ENCODE results near the gene SLC25A47.
"Not testable (repeated sequence)": the region's sequence is repeated elsewhere in the genome, so short reads cannot be mapped to it uniquely, and the experiment has no call there.

SLC25A47 gene

DNA sequence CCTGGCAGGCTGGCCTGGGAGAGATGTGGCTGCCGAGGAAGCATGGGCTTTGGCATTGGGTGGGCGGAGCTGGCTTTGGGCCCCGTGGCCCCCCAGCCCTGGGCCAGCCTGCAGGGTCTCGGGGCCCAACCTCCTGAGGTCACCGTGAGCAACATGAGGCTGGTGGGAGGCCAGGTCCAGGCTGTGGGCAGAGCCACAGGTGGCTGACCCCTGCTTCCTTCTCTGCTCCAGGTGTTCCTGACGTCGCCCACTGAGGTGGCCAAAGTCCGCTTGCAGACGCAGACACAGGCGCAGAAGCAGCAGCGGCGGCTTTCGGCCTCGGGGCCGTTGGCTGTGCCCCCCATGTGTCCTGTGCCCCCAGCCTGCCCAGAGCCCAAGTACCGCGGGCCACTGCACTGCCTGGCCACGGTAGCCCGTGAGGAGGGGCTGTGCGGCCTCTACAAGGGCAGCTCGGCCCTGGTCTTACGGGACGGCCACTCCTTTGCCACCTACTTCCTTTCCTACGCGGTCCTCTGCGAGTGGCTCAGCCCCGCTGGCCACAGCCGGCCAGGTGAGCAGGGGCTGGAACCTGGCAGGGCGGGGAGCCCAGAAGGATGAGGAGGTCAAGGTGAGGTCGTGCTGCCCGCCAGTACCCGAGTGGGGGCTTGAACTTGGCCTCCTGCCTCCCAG is 5.5 kb downstream of the SLC25A47 start:
- DNase-seq = peak; percentile 27

DNA sequence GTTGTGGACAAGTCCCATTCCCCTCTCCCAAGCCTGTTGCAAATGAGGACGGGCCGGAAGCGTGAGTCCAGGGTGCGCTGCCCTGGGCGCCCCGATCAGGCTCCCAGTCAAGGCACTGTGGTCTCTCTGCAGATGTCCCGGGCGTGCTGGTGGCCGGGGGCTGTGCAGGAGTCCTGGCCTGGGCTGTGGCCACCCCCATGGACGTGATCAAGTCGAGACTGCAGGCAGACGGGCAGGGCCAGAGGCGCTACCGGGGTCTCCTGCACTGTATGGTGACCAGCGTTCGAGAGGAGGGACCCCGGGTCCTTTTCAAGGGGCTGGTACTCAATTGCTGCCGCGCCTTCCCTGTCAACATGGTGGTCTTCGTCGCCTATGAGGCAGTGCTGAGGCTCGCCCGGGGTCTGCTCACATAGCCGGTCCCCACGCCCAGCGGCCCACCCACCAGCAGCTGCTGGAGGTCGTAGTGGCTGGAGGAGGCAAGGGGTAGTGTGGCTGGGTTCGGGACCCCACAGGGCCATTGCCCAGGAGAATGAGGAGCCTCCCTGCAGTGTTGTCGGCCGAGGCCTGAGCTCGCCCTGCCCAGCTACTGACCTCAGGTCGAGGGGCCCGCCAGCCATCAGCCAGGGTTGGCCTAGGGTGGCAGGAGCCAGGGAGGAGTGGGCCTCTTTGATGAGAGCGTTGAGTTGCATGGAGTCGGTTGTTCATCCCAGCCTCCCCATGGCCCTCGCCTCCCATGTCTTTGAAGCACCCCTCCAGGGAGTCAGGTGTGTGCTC is 6.3 kb downstream of the SLC25A47 start:
- DNase-seq = peak; percentile 40

DNA sequence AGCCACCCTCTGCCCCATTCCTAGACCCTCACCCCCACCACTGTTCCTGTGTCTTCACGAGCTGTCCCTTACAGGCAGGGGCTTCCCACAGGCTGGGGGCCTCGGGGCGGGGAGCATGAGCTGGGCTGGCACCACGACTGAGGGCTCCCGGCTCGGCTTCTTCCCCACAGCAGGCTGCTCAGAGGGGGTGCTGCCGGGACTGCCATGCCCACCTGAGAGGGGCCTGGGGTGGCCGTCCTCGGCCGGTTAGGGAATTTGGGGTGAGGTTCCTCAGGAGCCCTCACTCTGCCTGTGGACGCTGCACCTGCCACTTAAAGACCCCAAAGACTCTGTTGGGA is 6.8 kb downstream of the SLC25A47 start:
- DNase-seq = peak; percentile 48

DNA sequence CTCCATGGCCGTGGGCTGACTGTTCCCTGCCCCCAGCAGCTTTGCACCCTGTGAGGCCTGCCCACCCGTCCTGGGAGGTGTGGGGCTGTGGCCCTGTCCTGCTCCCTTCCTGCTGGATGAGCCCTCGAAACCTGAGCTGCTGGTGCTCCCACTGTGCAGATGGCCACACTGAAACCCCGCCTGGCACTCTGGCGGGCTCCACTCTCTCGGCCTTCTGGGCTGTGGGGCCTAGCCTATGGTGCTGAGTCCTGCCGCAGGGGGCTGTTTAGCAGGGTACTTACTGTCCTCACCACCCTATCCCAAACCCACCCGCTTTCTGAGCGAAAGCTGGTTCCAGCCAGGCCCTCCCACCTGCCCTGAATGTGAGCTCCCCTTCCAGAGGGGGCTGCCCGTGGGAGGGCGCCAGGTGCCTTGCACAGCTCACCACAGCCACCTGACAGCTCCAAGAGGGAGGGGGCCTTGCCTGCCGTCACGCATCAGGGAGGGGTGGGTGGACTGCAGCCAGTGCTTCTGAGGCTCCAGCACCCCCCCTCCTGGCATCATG is 7.3 kb downstream of the SLC25A47 start:
- no peak for DNase-seq

DNA sequence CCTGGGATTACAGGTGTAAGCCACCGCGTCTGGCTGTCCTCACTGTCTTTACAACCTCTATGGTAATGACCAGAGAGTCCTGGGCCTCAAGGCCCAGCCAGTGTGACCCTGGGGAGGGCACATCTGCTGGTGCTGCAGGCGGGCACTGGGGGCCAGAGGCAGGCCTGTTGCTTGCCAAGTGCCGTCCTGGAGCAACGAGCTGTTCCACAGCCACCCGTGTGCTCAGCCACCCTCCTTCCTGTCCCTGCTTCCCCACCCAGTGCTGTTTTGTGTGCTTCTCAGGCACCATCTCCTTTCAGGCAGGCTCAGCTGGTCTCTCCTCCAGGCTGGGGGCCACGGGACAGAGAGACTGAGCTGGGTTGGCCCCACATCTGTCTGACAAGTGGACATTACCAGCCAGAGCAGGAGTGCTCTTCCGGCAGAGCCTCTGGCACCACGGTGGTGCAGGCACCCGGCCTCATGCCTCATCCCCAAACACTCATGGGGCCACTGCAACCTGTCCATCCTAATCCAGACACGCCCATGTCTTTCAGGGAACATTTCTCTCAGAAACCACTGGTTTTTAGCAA is 9.0 kb downstream of the SLC25A47 start:
- peak; percentile 39 for DNase-seq

DNA sequence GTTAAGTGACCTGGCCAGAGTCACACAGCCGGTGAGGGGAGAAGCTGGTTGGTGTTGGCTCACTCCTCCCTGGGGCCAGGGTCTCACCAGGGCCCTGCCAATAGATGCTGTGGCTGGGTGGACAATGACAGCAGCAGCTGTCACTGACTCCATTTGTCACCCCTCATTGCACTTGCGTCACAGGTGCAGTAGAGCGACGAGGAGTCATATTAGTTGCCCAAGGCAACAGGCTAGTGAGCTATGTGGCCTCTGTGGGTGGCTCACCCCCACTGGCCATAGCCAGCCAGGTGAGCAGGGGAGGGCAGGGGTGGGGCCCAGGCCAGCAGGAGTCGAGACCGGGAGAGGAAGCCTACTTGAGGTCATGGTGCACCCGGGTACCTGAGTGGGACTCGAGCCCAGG is 9.7 kb downstream of the SLC25A47 start:
- peak; percentile 49 for DNase-seq

DNA sequence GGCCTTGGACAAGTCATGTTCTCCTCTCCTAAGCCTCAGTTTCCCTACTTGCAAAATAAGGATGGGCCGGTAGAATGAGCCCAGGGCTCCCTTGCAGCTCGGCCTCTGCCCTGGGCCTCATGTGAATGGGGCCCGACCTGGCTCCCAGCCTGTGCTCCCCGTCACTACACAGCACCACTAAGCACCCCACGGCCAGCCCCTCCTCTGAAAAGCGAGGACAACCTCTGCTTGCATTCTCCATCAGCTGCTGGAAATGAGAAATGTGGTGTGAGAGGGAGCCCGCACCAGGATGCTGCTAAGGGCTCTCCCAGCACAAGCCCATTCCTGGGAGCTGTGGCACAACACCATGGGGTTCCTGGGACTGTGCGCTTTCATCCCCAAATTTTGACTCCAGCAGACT is 10.2 kb downstream of the SLC25A47 start:
- peak; percentile 12 for DNase-seq

DNA sequence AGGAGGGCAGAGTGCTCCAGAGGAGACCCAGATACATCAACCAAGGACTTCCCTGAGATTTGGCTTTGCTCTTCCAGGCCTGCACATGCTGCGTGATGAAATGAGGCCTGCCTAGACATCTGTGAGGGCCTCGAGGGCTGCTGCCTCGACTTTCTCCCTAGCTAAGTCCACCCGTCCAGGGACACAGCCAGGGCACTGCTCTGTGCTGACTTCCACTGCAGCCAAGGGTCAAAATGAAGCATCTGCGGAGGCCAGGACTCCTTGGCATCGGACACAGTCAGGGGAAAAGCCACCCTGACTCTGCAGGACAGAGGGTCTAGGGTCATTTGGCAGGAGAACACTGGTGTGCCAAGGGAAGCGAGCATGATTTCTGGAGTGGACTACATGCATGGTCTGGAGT is 10.7 kb downstream of the SLC25A47 start:
- DNase-seq = peak; percentile 15

DNA sequence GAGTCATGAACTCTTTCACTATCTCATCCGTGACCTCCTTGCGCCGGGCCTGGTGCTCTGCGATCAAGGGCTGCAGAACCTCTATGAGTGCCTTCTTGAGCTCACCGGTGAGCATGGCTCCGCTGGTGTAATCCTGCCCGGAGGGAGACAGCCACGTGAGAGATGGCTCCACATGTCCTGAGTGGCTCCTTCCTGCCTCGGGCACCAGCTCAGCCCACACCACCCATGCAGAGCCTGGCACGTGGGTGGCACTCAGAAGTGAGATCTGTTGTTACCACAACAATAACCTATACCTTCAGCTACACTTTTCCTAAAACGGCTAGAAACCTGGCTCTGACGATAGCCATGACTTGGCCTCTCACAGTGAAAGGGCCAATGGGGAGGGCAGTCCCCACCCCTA is 11.8 kb downstream of the SLC25A47 start:
- peak; percentile 9 for DNase-seq

DNA sequence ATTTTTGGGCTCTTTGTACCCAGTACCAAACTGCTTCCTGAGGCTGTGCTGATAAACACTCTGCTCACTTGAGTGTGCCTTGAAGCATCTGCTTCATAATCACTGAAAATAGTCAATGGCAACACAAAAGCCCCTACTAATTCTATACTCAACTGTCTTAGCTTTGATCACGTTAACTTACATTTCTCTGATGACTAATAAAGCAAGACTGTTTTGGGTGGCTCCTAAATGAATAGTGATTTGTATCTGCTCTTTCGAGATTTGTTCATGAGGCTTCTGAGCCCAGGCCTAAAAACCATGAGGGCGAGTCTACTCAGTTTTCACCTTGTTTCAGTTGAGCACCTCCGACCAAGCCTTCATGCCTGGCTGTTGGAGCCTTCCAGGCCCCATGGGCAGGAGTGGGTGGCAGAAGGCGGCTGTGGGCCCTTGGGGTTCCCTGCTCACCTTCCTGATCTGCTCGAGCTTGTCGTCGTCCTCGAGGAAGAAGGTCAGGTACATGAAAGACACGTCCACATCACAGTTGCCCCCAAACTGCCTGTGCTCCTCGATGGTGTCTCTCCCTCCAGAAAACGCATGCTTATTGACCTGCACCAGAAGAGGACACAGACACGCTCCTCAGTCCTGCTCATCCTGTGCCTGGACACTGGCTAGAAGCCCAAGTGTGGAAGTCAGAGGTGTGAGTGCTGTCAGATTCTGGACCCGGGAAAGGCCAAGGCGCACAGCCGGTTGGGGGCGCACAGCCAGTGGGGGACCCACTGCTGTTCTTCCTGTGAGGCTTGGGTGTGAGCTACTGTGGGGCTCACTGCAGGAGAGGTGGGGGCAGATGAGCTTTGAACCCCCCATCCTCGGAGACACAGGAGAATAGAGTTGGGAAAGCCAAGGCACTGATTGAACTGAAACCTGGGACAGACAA is 13.7 kb downstream of the SLC25A47 start:
- DNase-seq = peak; percentile 20

DNA sequence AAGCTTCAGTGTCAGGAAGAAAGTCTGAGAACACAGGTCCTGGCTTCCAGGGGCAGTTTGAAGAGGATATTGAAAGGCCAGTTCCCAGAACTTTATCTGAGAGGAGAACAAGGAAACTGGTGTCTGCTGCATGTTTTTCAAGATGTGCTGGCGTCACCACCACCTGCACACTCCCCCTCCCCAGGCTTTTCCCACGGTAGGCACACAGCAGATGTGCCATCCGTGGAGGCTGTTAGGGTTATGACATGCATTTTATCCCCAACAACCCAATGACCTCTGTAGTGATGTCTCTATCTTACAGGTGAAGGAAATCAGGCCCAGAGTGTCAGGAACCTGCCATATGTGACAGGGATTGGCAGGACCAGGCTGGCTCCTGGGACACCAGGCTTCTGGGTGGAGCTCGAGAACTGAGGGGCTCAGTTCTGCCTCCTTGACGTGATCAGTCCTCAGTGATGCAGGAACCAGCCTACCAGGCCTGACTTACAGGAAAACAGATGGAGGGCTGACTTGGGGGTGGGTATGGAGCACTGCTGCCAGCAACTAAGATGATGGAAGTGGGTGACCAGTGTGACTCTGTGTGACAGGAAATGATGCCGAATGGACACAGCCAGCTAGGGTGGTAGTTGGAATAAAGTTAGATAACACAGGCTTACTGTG is 16.8 kb downstream of the SLC25A47 start:
- DNase-seq = peak; percentile 39

DNA sequence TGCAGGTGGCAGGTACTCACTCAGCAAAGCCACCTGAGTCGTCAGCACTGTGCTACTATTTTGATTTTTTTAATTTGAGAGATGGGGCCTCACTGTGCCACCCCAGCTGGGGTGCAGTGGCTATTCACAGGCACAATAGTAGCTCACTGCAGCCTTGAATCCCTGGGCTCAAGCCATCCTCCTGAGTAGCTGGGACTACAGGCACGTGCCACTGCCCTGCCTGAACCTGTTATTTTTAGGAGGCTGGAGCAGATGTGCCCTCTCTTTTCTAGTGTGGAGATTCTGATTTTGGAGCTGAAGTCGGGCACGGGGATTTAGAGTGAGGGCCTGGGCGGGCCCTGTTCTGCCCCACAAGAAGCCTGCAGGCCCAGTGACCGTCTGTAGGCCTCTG is 17.3 kb downstream of the SLC25A47 start:
- peak; percentile 16 for DNase-seq

DNA sequence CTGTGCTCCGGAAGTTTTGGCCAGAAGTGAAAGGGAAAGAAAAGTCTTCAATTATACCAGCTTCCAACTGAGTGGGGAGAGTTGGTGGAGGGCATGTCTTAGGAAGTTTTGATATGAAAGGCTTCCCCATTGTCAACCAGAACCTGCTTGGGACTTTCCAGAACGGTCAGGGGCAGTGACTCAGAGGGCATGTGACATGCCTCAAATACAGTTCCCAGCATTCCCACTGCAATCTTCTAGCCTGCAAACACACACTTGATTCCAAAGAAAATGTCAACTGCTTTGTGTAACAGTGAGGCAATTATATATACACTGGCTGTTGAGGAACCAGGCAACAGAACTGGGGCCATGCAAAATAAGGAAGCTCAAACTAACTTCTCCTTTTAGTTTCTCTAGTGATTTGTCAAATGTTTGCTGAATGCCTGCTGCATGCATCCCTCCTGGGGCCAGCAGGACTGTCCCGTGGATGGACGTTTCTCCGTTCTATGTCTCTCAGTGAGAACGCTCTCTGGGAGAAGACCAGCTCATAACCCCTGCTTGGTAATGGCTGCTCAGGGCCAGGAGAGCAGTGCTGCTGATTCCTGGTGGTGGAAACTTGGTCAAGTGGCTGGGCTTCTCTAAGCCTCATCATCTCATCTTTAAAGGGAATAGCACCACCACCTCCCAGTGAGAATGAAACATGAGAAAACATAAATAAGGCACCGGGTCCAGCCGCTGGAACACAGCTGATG is 18.3 kb downstream of the SLC25A47 start:
- DNase-seq = peak; percentile 96

DNA sequence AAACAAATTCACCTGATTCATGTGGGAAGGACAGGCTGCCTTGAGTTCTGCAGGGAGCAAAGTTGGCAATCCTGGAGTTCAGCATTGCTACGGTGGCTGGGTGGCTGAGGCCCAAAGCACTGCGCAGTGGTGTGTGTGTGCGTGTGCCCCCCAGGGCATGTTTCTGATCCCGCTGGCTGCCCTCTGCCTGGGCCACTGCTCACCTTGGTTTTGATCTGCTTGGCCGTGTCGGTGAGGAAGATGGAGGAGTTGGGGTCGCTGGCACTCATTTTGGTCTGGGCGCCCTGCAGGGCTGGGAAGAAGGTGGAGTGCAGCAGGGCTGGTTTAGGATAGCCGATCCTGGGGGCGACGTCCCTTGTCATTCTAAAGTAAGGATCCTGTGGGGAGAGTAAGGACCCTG is 19.1 kb downstream of the SLC25A47 start:
- no peak for DNase-seq

DNA sequence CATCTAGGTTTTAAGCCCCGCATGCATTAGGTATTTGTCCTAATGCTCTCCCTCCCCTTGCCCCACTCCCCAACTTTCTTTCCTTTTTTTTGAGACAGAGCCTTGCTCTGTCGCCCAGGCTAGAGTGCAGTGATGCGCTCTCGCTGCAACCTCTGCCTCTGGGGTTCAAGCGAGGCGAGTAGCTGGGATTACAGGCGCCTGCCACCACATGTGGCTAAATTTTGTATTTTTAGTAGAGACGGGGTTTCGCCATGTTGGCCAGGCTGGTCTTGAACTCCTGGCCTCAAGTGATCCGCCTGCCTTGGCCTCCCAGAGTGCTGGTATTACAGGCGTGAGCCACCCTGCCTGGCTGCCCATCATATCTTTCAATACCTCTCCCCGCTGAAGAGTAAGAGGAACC is 19.7 kb downstream of the SLC25A47 start:
- DNase-seq = not testable (repeated sequence)

DNA sequence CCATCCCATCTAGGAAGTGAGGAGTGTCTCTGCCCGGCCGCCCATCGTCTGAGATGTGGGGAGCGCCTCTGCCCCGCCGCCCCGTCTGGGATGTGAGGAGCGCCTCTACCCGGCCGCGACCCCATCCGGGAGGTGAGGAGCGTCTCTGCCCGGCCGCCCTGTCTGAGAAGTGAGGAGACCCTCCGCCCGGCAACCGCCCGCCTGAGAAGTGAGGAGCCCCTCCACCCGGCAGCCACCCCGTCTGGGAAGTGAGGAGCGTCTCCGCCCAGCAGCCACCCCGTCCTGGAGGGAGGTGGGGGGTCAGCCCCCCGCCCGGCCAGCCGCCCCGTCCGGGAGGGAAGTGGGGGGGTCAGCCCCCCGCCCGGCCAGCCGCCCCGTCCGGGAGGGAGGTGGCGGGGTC is 21.5 kb downstream of the SLC25A47 start:
- DNase-seq = not testable (repeated sequence)

DNA sequence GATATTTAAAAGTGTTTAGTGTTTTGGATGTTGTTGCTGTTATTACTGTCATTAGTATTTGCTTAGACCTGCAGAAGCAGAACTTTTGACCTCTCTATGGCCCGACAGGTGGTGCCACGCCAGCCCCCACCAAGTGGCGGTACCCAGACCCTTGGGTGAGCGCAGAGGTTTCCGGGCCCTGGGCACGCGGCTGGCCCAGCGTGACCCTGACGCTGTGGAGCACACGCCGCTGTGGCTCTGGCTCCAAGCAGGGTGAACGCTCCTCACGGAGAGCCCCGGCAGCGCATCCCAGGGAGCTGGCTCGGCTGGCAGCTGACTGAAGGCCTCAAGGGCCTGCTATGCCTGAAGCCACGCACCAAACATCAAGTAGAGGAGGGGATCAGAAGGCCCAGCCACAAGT is 22.6 kb downstream of the SLC25A47 start:
- no peak for DNase-seq

DNA sequence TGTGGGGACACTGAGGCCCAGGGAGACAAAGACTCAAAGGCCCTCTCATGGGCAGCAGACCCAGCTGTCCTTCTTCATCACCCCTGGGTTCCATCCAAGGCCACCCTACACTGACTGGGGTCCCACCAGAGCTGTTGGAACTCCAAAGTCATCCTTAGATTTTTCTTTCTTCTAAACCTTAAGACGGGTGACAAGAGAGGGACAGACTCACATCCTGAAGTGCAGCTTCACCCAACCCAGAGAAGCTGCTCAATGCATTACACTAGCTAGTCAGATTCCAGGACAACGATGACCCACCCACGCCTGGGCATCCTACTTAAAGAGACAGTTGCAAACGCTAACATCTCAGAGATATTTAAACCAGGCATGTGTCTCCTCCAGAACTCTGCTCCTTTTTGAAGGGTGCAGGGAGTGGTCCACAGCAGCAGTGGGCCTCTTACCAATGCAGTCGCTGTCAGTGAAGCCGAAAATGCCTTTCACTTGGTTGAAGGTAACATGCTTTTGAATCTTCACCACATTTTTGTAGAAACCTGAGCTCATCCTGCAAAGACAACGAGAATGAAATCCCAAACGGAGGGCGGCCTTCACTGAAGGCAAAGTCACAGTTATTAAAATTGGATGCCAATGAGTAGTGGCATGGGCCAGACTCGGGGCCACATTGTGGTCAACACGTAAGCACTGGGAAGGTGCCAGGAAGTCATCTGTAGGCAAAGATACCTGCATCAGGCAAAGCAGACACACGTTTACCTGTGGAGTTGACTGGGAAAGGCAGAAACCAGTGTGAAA is 23.4 kb downstream of the SLC25A47 start:
- no peak for DNase-seq

DNA sequence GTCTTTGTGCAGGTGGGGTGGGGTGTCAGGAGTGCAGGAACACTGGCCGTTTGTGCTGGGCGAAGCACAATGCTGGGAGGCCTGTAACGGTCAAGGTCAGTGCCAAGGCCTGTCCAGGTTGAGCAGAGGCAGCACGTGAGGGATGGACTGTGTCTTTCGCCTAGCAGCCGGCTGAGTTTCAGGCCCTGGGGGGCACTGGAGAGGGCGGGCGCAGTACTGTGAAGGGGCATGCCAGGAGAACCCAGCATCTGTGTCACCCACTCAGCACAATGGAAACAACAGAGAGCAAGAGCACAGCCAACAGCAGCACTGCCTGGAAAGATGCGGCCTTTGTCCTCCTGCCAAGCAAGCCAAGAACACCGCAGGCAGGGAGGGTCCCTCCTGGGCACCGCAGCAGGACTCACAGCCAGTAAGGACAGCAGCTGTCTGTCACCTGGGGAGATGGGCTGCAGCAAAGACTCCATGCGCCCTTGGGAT is 25.2 kb downstream of the SLC25A47 start:
- no peak for DNase-seq

DNA sequence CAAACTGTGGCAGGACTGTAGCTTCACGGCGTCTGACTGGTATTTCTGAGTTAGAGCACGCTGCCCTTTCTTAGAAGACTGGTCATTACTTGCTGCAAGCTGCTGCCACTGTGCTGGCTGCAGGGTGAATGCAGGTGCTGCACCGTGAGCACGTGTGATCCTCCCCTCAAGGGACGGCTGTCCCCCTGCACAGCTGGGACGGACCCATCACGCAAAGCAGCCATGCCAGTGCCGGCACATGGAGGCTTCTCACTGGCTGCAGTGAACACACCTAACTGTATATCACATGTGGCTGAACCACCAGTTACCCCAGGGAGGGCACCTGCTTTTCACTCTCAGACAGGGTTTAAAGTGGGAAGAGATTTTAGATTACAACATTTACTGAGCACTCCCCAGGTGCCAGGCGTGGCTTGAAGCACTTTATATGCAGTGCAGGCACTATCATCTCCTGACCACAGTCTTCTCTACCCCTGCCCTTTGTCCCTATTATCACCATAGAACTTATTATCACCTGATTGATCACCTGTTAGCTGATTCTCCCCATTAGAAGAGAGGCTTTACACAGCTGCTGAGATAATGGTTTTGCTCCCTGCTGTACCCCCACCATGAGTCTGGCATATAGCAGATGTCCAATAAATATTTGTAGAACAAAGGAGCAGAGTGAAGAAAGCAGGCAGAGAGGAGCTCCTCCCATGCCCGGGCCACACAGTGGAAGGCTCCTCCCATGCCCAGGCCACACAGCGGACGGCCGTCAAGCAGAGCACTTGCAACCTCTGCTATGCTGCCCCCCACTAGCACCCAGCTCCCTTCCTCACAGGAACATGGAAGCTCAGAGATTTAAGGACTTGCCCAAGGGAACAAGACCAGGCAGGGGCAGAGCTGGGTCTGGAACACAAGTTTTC is 25.9 kb downstream of the SLC25A47 start:
- no peak for DNase-seq

Measured in suppressor macrophage treated with lipopolysaccharide for 4 hours (primary cell).